Activated CD8-positive, alpha-beta memory T cell treated with anti-CD3 and anti-CD28 coated beads, Interleukin-2, amount 50 U/mL, for 4 hours (primary cell): Measurements from ENCODE around the gene JAK1.
"Not testable (repeated sequence)": the region's sequence is repeated elsewhere in the genome, so short reads cannot be mapped to it uniquely, and the experiment has no call there.

Experiments used
- DNase-seq: peaks from one replicate; pipeline ENCODE4 v3.0.0-alpha.2; 2020

The JAK1 gene

DNA sequence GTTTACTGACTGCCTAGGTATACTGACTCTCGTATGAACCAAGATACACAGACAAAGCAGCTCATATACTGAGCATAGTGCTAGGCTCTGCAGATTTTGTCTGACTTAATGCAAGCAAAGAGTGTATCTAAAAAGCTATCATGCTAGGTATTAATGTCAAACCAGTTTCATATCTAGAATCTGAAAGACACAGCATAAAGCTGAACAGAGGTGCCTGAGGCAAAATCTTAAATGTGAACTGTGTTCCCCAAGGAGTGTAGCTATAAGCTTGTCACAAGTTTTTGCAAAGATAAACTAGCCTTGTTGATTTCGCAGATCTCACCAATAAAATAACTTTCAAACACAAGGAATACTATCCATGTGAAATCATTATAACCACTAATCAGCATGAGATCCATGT, 18.1 kb downstream of the JAK1 start:
- DNase-seq, result no peak

DNA sequence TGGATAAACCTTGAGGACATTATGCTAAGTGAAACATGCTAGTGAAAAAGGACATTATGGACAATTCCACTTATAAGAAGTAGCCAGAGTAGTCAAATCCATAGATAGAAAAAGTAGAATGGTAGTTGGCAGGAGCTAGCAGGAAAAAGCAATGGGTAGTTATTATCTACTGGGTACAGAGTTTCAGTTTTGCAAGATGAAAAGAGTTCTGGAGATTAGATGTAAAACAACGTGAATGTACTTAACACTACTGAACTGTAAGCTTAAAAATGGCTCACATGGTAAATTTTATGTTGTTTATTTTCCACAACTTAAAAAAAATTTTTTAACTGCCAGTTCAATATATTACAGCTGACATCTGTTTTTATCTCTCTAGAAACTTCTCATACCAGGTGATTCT, 19.4 kb downstream of the JAK1 start:
- no peak for DNase-seq

DNA sequence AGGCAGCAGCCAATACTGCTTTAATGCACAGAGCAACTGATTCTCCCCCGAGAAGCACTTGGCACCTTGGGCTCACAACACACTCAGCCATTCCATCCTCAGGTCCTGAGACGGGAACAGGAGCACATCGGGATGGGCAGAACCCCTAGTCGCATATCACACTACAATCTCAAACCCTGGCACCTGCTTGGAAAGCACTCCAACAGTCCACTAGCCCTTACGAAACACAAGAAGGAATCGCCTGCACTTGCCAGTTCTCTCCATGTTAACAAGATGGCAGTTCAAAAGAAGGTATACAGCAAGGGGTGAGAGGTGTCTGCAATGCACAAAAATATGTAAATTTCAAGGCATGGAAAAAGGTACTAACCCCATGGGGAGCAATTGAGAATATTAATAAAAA, 21.4 kb downstream of the JAK1 start:
- no peak for DNase-seq

DNA sequence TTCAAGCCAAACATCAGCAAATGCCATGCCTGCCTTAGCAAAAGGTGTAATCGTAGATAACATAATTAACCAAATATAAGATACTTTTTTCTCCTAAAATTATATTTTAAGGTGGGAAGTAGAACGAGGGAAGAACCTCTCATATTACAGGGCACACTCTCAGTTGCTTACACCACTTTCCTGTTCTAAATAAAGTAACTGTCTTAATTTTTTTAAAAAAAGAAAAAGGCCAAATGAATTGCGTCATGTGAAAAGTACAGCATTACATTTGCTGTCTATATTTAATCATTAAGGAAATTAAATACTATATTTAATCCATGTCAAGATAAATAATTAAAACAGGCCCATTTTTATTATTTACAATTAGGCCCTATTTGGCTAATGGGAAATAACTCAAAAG, 23.7 kb downstream of the JAK1 start:
- no peak for DNase-seq

DNA sequence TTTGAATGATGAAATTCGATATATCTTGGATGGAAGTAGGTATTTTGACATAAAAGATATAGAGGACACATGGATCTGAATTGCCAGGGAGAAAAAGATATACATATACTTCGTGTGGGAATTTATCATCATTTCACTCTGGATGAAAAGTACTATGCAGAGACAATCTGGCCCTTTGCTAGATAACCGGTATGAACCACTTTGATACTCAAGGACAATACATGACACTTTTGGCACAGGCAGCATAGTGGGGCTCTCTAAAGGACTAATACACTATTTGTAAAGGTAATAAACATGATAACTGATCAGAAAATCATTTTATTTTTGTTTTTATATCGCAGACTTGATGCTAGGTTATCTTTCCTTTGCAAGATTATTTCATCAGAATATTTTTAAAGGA, 24.2 kb downstream of the JAK1 start:
- DNase-seq, result no peak

DNA sequence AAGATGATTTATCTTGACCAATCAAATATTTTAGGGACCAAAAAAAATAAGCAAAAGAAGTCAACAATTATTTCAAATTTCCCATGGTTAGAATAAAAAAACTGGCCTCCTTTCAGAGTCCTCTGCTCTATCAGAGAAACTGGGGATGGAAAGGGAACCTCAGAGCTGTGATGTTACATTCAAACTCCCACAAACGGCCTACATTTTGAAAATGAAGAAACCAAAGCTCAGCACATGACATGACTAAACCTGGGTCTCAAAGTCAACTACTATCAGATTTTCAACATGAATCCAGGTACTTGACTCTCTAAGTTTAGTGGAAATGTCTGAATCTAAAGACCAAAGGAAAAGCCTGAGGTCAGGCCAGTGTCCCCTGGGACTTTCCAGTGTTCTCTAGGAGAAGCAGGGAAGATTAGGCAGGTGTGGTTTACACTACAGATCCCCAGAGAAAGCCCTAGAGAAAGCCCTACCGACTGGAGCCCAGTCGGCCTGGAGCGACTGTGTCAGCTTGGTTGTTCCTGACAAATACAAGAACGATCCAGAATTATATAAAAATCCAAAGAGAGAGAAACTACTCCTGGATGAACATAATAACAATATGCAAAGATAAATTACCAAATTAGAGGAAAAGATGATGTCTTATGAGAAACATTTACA, 24.8 kb downstream of the JAK1 start:
- no peak for DNase-seq

DNA sequence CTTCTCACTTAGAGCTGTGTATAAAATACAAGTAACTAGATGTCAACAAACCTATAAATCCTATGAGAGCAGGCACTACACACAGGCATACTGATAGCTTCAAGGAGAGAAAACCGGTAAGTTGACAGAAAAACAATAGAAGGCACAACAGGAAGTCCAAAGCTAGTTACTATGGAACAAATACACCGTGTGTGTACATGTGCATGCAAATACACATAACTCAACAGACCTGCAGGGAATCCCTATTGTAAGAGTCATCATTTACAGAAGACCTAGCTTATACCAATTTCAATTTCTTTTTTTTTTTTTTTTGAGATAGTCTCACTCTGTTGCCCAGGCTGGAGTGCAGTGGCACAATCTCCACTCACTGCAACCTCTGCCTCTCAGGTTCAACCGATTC, 26.3 kb downstream of the JAK1 start:
- no peak for DNase-seq

DNA sequence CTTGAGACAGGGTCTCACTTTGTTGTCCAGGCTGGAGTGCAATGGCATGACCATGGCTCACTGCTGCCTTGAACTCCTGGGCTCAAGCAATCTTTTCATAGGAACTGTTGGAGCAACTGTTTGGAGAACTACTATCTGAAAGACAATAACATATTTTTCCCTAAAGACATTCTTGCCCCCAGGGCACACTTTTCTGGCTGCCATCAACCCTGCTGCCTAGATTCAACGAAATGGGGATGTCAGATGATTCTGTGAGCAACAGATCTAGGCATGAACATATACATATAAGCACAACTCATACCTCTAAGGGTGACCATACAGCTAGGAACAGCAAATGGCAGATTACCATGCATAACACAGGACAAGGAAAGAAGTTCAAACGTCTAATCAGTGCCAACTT, 27.4 kb downstream of the JAK1 start:
- DNase-seq, result no peak

DNA sequence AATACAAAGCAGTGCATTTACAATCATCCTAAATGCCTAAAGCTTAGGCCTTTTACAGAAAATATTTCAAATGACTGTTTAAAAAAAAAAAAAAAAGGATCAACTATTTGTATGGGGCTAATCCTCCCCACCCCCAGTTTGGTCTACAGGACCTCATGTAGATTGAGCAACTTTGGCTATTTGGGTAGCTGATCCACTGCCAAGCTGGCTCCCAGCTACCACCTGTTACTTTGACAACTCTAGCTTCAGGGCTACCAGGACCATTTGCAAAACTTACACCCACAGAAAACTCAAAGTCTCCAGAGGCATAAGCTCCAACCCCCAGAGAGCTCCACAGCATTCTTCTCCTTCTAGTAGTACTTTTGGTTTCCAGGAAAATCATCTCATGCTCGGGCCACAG, 29.4 kb downstream of the JAK1 start:
- no peak for DNase-seq

DNA sequence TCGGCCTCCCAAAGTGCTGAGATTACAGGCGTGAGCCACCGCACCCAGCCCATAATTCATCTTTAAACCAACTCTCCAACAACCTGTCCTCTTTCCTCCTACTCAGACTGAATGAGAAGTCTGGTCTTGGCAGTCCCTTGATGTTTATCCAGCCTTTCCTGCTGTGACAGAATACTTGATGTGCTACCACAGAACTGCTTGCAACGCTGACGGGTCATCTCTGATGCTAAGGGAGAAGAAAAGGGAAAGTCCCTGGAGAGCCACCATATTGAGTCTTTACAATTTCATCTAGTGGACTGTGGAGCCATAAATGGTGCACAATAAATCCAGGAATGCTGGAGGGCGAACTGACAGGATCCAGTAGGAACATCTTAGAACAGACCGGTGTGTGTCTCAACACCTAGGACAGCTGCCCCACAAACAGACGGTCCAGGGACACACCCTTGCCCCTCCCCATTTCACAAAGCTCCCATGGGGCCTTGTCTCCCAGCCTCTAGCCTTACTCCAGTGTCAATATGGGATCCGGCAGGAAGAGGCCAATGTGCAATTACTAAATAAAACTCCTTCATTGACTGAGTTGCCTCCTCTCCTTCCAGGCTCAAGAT, 30.7 kb downstream of the JAK1 start:
- DNase-seq, result no peak

DNA sequence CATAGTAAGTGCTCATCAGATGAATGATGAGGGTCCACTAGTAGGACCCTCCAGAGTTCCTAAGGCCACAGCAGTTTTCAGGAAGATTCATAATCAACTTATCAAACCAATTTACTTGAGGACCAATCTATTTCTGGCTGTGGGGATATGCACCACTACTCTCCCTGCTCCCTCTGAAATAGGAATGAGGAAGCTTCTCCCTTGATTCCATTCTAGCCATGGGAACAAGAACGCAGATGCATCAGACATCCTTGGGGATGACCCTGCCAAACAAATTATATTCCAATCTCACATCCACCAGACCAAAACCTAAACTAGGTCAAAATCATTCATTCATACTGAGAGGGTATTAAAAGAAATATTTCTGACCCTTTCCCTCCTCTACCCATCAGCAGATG, 31.5 kb downstream of the JAK1 start:
- no peak for DNase-seq

DNA sequence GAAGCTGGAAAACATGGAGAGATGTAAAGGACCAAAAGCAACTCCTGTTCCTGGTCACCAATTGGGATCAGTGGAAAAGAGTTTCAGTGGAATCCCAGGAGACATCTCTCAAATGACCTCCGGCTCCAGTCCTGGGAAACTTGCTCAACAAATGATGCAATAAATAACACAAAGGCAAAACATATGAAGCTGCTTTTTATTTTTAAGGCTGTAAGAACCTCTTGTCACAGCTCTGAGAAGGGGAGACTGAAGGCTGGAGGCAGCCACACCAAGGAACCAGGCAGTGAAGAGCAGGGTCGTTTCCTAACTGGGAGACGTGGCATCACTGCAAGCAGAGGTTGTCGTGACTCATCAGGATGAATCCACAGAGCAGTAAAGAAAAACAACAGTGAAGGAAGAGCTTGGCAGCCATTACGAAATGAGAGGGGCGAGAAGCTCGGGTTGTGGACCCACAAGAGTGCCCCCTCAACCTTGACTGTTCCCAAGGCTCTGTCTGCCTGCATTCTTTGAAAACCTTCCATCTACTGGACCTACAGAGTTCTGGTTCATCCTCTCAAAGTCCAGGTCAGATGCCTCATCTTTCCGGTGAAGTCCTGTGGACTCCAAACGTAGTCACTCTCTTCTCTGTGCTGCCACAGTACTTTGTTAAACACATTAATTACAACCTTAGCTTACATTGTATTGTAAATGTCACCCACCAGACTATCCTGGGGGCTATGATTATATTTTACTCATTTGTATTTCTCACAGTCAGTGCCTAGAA, 32.1 kb downstream of the JAK1 start:
- DNase-seq, result no peak

DNA sequence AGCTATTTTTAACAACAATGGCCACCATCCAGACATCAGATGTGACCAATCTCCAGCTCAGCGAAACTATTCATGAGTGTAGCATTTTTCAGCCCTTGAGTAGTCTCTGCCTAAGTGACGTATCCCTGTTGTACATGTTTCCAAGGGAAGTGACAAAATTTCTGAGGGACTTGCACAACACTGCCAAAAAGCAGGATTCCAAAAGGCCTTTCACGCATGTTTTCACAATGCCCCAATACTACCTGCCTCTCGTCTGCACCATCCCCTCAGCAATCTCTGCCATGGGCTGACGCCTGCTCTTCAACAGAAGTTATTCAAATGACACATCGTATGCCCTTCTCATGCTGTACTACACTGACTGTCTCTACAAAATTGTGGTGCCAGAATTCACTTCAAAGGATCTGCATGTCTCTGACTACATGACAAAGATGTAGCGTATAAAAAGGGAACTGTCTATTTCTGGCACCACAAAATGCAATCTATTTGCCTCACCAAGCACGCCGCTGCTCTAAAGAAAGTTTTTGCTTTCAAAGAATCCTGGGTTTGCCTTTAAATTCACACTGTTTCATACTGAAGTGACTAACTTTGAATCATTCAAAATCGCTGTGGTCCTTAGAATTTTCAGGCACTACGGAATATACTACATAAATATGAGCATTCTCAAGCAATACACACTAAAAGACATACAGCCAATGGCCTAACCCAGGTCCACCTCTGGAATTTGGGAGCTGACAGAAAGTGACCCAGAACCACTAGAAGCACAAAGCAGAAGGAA, 32.9 kb downstream of the JAK1 start:
- DNase-seq, result peak; percentile 33

DNA sequence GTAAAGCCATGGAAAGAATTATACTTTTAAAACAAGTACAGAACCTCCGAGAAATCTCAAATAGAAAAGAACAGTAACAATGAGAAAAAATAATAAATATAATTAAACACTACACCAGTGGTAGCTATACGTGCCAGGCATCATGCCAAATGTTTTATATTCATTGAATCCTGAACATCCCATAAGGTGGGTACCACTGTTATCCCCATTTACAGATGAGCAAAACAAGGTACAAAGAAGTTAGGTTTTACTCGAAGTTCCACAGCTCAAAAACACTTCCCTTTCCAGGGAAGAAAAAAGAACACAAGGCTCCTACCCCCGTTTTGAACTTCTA, 33.4 kb downstream of the JAK1 start:
- no peak for DNase-seq

DNA sequence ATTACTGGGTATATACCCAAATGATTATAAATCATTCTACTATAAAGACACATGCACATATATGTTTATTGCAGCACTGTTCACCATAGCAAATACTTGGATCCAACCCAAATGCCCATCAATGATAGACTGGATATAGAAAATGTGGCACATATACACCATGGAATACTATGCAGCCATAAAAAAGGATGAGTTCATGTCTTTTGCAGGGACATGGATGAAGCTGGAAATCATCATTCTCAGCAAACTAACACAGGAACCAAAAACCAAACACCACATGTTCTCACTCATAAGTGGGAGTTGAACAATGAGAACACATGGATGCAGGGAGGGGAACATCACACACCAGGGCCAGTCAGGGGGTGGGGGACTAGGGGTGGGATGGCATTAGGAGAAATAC, 35.7 kb downstream of the JAK1 start:
- DNase-seq, result not testable (repeated sequence)

DNA sequence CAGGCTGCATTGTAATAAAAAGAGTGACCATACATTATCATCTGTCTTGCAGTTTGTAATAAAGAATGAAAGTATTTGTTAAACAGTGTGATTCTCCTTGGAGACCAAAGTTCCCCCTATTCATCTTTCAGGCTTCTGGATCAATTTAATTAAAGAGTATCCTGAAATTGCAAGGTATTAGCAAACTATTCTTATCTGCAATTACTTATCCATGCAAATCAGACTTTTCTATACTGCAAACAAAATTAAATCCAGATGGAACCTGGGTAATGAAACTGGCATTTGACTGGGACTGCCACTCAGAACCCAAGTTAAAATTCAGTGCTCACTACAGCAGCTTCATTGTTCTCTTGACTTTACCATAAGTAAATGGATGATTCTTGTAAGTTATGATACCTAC, 37.1 kb downstream of the JAK1 start:
- DNase-seq, result no peak

DNA sequence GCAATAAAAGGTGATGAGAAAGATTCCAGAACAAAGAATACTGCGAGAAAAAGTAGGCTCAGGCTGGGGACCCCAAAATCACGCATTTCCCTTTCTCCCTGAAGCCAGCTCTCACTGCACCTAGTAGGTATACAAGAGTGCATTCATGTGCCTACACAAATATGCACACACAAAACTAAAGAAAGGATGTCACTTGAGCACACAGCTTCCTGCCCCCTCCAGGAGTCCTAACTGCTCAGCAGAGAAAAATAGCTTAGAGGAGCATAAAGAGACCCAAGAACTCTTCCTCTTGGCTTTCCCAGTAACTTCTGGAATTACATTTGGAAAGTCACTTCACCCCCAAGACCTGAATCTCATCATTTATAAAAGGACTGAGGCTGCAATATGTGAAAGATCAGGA, 38.0 kb downstream of the JAK1 start:
- no peak for DNase-seq

DNA sequence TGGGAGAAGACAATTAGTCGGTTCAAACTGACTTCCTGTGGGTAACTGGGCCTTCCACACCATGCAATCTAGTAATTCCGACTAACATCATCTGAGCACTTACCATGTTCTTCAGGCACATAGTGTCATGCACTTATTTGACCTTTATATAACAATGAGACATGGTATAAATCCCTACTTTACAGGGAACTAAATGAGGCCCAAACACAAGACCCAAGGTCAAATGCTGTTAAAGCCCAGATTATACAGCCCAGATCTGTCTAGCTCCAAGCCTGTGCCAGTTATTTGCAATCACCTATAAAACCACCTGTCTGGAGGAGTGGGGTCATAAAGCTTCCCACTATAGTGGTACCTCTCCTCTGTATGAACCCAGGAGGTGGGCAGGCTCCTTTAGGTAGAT, 40.8 kb downstream of the JAK1 start:
- no peak for DNase-seq

DNA sequence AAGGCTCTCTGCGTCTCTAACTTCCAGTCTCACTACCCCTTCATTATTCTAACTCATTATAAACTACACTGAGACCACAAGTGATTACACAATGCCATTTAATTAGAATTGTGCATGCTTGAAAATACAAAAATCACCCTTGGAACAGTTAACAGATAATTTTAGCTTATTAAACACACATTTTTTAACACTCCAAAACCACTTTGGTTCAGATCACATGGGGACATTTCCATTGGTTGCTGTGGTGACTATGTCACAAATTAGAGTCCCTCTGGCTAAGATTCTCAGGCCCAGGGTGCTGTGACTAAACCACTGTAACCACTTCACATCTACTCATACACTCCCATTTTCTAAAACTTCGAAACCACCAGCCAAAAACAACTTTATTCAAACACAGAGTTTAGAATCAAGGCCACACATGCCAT, 43.0 kb downstream of the JAK1 start:
- DNase-seq, result peak; percentile 32

DNA sequence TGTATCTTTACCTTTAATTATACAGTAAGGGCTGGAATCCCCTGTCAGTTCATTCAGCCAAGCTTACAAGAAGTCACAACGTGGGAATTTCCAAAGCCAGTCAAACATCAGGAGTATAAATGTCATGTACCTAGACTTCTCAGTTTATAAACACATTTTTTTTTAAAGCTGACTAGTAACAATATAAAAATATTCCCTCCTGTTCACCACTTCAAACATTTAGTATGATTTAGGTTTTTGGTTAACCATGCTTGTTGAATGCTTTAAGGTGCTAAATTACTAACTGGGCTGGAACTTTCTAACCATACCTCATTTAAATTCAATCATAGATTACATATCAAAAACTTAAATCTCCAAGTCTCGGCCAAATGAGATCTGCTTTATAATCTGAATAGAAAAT, 44.0 kb downstream of the JAK1 start:
- no peak for DNase-seq

DNA sequence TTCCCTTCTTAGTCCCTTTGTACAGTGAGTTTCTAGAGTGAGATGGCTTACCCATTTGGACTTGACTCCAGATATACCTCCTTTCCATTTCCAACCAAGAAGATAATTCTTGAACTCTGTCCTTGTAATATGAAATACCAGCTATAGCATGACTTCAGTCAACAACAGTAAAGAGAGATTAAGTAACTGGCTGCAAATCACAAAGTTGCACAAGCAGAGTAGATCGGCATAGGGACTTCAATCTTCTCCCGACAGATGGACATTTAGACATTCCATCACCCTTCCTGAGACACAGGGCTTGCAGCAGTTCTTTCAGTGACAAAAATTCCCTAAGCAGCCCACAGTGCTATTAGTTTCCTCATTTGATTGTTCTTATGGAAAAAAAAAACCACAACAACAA, 44.6 kb downstream of the JAK1 start:
- DNase-seq, result no peak

DNA sequence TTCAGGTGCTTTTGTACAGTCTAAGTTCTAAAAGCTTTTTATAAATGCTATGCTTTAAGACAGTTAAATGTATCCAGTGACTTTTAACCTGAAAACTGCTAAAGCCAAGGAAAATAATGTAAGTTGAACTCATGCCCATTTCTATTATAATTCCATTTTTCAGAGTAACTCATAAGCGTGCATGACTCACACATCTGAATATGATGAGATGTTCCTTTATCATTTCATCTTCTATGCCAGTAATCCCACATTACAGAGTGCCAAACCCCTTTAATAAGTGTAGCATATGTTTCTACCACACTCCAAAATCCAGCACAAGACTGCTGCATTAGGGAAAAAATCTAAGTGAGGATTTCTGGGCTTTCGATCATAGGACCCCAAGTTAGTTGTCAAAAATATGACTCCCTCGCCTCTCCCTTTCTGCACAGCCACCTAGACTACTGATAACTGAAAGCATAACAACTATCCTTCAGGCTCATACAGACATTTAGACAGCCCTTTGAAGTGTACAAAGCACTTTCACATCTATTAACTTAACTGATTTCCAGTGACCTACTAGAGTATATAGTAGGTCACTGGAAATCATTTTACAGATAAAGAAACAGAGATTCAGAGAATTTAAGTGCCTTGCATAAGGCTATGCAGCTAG, 45.3 kb downstream of the JAK1 start:
- no peak for DNase-seq

DNA sequence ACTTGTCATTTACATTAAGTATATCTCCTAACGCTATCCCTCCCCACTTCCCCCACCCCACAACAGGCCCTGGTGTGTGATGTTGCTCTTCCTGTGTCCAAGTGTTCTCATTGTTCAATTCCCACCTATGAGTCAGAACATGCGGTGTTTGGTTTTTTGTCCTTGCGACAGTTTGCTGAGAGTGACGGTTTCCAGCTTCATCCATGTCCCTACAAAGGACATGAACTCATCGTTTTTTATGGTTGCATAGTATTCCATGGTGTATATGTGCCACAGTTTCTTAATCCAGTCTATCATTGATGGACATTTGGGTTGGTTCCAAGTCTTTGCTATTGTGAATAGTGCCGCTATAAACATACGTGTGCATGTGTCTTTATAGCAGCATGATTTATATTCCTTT, 47.2 kb downstream of the JAK1 start:
- not testable (repeated sequence) for DNase-seq
